ENCODE measurements around the gene TSSC4. TPM values are rescaled to one million over a fixed set of nuclear protein-coding genes. Genes with fewer than 3 reads are reported as not detected.

Gene TSSC4
- total RNA-seq, 1 donor: 54.8 TPM

DNA sequence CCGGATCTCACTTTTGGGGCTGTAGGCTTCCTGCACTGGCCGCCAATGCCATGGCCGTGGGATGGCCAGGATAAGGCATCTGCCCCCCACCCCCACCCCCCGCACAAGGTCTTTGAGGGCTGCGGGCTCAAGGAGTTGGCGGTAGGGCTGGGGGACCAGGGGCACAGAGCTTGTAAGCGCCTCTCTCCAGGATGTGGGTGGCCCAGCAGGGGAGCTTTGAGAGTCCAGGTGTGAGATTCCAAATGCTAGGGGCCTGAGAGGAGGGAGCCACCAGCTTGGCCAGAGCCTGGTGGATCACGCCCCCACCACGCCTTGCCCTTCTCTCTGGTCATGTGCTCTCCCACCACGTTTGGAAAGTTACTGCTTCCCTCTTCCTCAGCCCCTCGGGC lies 18.4 kb upstream of the TSSC4 start:
- no peak for TF ChIP-seq CTCF (IDR thresholded peaks at IDR 0.05; ENCODE audit: insufficient read depth, low read depth, low read length)
- DNase-seq (ENCODE audit: low read depth): no peak
- H3K4me3 ChIP-seq (ENCODE audit: low read depth, low read length): no peak overlapping the region

GRCh38 chr11:2382936-2383851 lies 17.4 kb upstream of the TSSC4 start:
- no peak for TF ChIP-seq CTCF (IDR thresholded peaks at IDR 0.05; ENCODE audit: insufficient read depth, low read depth, low read length)
- H3K4me3 ChIP-seq (ENCODE audit: low read depth, low read length): no peak overlapping the region
- DNase-seq (ENCODE audit: low read depth): peak; percentile 67

DNA sequence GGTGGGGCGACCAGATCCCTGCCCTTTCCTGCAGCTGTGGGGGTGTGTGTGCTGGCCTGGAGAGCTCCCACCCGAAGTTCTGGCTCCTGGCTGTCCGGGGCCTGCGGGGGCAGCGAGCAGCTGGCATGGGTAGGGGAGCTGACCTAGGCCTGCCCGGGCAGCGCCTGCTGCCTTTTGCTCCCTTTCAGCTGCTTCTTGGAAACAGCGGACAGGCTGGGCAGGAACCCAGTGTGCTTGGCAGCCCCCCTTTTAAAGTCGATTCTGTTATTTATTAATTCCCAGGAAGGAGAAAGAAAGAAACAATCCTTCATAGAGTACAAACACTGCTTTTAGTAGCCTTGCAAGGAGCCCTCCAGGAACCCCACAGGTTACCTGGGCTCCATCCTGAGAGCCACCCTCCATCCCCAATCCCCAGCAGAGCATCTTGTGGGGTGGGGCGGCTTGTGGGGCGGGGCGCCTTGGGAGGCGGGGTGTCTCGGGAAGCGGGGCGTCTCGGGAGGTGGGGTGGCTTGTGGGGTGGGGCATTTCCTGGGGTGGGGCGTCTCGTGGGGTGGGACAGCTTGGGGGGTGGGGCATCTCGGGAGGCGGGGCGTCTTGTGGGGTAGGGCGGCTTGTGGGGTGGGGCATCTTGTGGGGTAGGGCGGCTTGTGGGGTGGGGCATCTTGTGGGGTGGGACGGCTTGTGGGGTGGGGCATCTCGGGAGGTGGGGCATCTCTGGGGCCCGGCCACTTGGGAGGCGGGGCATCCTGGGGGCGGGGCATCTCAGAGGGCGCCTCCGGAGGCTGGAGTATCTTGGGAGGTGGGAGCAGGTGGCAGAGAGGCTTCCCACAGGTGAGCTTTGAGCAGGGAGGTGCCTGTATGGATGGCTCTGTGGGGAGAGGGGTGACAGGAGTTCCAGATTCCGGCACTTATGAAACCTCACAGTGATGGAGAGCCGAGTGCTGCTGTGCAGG lies 16.4 kb upstream of the TSSC4 start:
- no peak overlapping the region for H3K4me3 ChIP-seq (ENCODE audit: low read depth, low read length)
- TF ChIP-seq CTCF (IDR thresholded peaks at IDR 0.05; ENCODE audit: insufficient read depth, low read depth, low read length): no peak
- DNase-seq (ENCODE audit: low read depth): no peak

GRCh38 chr11:2385156-2386151 lies 15.1 kb upstream of the TSSC4 start:
- no peak for TF ChIP-seq CTCF (IDR thresholded peaks at IDR 0.05; ENCODE audit: insufficient read depth, low read depth, low read length)
- DNase-seq (ENCODE audit: low read depth): no peak
- H3K4me3 ChIP-seq (ENCODE audit: low read depth, low read length): no peak overlapping the region

DNA sequence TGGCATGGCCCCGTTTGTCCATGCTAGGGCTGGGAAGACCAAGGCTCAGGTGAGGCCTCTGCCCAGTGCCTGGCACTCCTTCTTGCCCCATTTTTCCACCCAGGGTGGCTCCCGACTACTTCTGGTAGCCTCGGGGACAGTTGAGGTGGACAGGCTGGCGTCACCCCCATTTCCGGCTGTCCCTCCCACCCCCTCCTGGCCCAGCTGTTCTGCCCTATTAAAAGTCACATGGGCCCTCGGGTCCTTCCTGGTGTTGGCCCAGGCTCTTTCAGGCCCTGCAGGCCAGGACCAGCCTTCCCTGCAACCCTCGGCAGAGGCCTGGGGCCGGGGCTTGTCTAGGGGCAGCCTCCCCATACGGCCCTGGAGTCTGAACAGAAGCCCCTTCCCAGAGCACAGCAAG lies 14.0 kb upstream of the TSSC4 start:
- no peak for DNase-seq (ENCODE audit: low read depth)
- H3K4me3 ChIP-seq (ENCODE audit: low read depth, low read length): no peak overlapping the region

More for the DNA sequence above, 14.0 kb upstream of the TSSC4 start:
- TF ChIP-seq CTCF (IDR thresholded peaks at IDR 0.05; ENCODE audit: insufficient read depth, low read depth, low read length): no peak

Measured in fibroblast of villous mesenchyme (primary cell).